SK-N-SH (cell line): ENCODE data around the gene GPR89B. TPM values are rescaled to one million over a fixed set of nuclear protein-coding genes. Genes with fewer than 3 reads are reported as not detected.

ENCODE experiments used
- polyA plus RNA-seq, 3 experiments: library from polyadenylated mRNA; depleted of rRNA; stranded (reverse); fragments of >200 nt; gene quantifications; 2 replicates each; pipeline ENCODE4 v1.2.3, GENCODE V29; 2012
- small RNA-seq, 7 experiments: library from RNA; depleted of rRNA; stranded (forward); fragments of <200 nt; gene quantifications; one replicate each; pipeline ENCODE3, GENCODE V24; 2012

Gene GPR89B
- polyA plus RNA-seq, 1 of the 3 experiments (the other 2 are of a cell fraction), result 6.4 TPM

Small RNA genes within 50 kb of the gene (small RNA-seq; reads per million reads assigned to genes)
- gene RNU1-129P (0 reads per million in 7 experiments), gene RNVU1-7 (0.10 to 321 (median 33.7) reads per million in 7 experiments)

Other genes with a start within 250 kb of the GPR89B start
- gene GJA5, start 167.8 kb upstream of the GPR89B start, polyA plus RNA-seq (2012; rRNA removed), result not detected in 2 replicates
- gene GJA8, start 25.6 kb upstream of the GPR89B start, polyA plus RNA-seq (2012; rRNA removed), result not detected in 2 replicates
- gene NBPF11, start 223.9 kb downstream of the GPR89B start, polyA plus RNA-seq (2012; rRNA removed), result 7.3 and 10.1 TPM in 2 replicates